Measurements from ENCODE around the gene NDUFS3. TPM values are rescaled to one million over a fixed set of nuclear protein-coding genes. Genes with fewer than 3 reads are reported as not detected.
A peak's percentile ranks its signal among the peaks of the same experiment; 100 is the strongest.
"Not testable (repeated sequence)": the region's sequence is repeated elsewhere in the genome, so short reads cannot be mapped to it uniquely, and the experiment has no call there.

The NDUFS3 gene
- polyA plus RNA-seq, 2 donors = 126 to 151 TPM

DNA sequence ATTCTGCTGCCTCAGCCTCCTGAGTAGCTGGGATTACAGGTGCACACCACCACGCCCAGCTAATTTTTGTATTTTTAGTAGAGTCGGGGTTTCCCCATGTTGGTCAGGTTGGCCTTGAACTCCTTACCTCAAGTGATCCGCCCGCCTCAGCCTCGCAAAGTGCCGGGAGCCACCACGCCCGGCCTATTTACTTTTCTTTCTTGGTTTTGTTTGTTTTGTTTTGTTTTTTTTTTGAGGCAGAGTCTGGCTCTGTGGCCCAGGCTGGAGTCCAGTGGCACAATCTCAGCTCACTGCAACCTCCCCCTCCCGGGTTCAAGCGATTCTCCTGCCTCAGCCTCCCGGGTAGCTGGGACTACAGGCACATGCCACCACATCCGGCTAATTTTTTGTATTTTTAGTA lies 21.9 kb upstream of the NDUFS3 start:
- H3K27ac ChIP-seq (ENCODE audit: low read depth in 2 of 2, low read length in 1 of 2); H3K9me3 ChIP-seq (ENCODE audit: control insufficient read depth in 2 of 2, insufficient read depth in 1 of 2, low read depth in 1 of 2, low read length in 1 of 2); H3K27me3 ChIP-seq (ENCODE audit: control insufficient read depth in 1 of 2, insufficient read depth in 2 of 2, low read length in 2 of 2); H3K36me3 ChIP-seq (ENCODE audit: control insufficient read depth in 2 of 2, insufficient read depth in 2 of 2, low read length in 1 of 2); H3K4me3 ChIP-seq (ENCODE audit: low read depth in 1 of 2, low read length in 2 of 2); H3K4me1 ChIP-seq (ENCODE audit: control insufficient read depth in 2 of 2, insufficient read depth in 2 of 2, low read length in 1 of 2): not testable (repeated sequence)
- WGBS, 2 donors = 83 to 86% methylated on average over 12 of the region's 12 CpGs

DNA sequence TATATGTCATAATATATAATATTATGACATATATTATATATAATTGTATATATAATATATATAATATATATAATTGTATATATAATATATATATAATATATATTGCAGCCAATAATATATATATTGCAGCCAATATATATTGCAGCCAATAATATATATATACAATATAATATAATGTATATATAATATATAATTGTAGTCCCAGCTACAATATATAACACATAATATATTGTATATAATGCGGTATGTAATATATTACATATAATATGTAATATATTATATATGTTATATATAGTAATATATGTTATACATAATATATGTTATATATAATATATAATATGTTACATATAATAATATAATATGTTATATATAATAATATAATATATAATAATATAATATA lies 20.2 kb upstream of the NDUFS3 start:
- Histone ChIP-seq H3K27me3 (ENCODE audit: control insufficient read depth in 1 of 2, insufficient read depth in 2 of 2, low read length in 2 of 2) (no peaks in the 10 kb centered on the region), H3K4me3 (ENCODE audit: low read depth in 1 of 2, low read length in 2 of 2) (no peak overlapping the region), H3K9me3 (ENCODE audit: control insufficient read depth in 2 of 2, insufficient read depth in 1 of 2, low read depth in 1 of 2, low read length in 1 of 2) (no peaks in the 10 kb centered on the region), H3K27ac (ENCODE audit: low read depth in 2 of 2, low read length in 1 of 2) (no peak overlapping the region), H3K36me3 (ENCODE audit: control insufficient read depth in 2 of 2, insufficient read depth in 2 of 2, low read length in 1 of 2) (no peaks in the 10 kb centered on the region), H3K4me1 (ENCODE audit: control insufficient read depth in 2 of 2, insufficient read depth in 2 of 2, low read length in 1 of 2) (no peaks in the 10 kb centered on the region)
- WGBS, 2 donors = 98% methylated on average over 1 of the region's 1 CpG

DNA sequence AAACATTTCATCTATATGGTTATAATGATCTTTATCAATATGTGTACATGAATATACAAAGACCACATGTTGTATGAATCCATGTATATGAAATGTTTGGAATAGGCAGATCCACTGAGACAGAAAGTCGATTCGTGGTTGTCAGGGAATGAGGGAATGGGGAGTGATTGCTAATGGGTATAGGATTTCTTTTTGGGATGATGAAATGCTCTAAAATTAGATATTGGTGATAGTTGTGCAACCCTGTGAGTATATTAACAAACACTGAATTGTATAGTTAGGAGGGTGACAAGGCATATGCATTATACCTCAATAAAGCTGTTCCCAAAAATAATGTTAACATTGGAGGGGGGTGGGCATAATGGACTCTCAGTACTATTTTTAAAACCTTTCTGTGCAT lies 18.4 kb upstream of the NDUFS3 start:
- H3K27ac ChIP-seq (ENCODE audit: low read depth in 2 of 2, low read length in 1 of 2) = no peak overlapping the region
- no peaks in the 10 kb centered on the region for H3K9me3 ChIP-seq (ENCODE audit: control insufficient read depth in 2 of 2, insufficient read depth in 1 of 2, low read depth in 1 of 2, low read length in 1 of 2)
- H3K27me3 ChIP-seq (ENCODE audit: control insufficient read depth in 1 of 2, insufficient read depth in 2 of 2, low read length in 2 of 2) = no peaks in the 10 kb centered on the region
- H3K4me3 ChIP-seq (ENCODE audit: low read depth in 1 of 2, low read length in 2 of 2) = no peak overlapping the region
- WGBS, 2 donors = 83 to 89% methylated on average over 2 of the region's 2 CpGs
- H3K36me3 ChIP-seq (ENCODE audit: control insufficient read depth in 2 of 2, insufficient read depth in 2 of 2, low read length in 1 of 2) = no peaks in the 10 kb centered on the region
- H3K4me1 ChIP-seq (ENCODE audit: control insufficient read depth in 2 of 2, insufficient read depth in 2 of 2, low read length in 1 of 2) = no peaks in the 10 kb centered on the region

DNA sequence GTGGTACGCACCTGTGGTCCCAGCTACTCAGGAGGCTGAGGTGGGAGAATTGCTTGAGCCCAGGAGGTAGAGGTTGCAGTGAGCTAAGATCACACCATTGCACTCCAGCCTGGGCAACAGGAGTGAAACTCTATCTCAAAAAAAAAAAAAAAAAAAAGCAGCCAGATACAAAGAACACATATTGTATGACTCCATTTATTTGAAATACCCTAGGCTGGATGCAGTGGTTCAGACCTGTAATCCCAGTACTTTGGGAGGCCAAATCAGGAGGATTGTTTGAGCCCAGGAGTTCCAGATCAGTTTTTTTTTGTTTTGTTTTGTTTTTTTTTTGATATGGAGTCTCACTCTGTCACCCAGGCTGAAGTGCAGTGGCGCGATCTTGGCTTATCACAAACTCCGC lies 16.5 kb upstream of the NDUFS3 start:
- H3K4me1 ChIP-seq (ENCODE audit: control insufficient read depth in 2 of 2, insufficient read depth in 2 of 2, low read length in 1 of 2); H3K4me3 ChIP-seq (ENCODE audit: low read depth in 1 of 2, low read length in 2 of 2); H3K9me3 ChIP-seq (ENCODE audit: control insufficient read depth in 2 of 2, insufficient read depth in 1 of 2, low read depth in 1 of 2, low read length in 1 of 2); H3K27me3 ChIP-seq (ENCODE audit: control insufficient read depth in 1 of 2, insufficient read depth in 2 of 2, low read length in 2 of 2); H3K27ac ChIP-seq (ENCODE audit: low read depth in 2 of 2, low read length in 1 of 2); H3K36me3 ChIP-seq (ENCODE audit: control insufficient read depth in 2 of 2, insufficient read depth in 2 of 2, low read length in 1 of 2): not testable (repeated sequence)
- 83 to 98% methylated on average over 4 of the region's 4 CpGs for WGBS, 2 donors

DNA sequence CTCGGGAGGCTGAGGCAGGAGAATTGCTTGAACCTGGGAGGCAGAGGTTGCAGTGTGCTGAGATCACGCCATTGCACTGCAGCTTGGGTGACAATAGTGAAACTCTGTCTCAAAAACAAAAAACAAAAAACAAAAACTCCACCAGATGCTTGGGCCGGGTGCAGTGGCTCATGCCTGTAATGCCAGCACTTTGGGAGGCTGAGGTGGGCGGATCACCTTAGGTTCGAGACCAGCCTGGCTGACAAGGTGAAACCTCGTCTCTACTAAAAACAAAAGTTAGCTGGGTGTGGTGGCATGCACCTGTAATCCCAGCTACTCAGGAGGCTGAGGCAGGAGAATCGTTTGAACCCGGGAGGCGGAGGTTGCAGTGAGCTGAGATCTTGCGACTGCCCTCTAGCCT lies 14.5 kb upstream of the NDUFS3 start:
- H3K36me3 ChIP-seq (ENCODE audit: control insufficient read depth in 2 of 2, insufficient read depth in 2 of 2, low read length in 1 of 2); H3K4me1 ChIP-seq (ENCODE audit: control insufficient read depth in 2 of 2, insufficient read depth in 2 of 2, low read length in 1 of 2); H3K27ac ChIP-seq (ENCODE audit: low read depth in 2 of 2, low read length in 1 of 2); H3K27me3 ChIP-seq (ENCODE audit: control insufficient read depth in 1 of 2, insufficient read depth in 2 of 2, low read length in 2 of 2); H3K9me3 ChIP-seq (ENCODE audit: control insufficient read depth in 2 of 2, insufficient read depth in 1 of 2, low read depth in 1 of 2, low read length in 1 of 2); H3K4me3 ChIP-seq (ENCODE audit: low read depth in 1 of 2, low read length in 2 of 2): not testable (repeated sequence)
- 89 to 92% methylated on average over 10 of the region's 10 CpGs for WGBS, 2 donors

DNA sequence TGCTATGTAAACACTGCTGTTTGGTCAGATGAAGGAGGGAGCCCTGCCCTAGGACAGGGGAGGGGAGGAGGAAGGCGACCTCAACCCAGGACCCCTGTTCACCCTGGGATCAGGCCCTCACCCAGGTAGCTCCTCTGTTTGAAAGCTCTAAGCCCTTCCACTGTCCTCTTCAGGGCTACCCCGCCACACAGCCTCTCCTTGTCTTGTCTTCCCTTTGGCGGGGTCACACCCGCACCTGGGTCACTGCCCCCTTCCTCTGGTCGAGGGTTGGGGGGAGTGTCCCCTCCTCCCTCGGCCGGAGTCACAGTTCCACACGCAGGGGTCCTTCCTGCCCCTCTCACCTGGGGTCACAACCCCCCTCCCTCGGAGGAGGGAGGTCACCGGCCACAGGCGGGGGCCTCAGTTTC lies 13.9 kb upstream of the NDUFS3 start:
- H3K36me3 ChIP-seq (ENCODE audit: control insufficient read depth in 2 of 2, insufficient read depth in 2 of 2, low read length in 1 of 2) = no peaks in the 10 kb centered on the region
- peaks cover 0 to 2% of the 10 kb centered on the region in 2 donors for H3K4me1 ChIP-seq (ENCODE audit: control insufficient read depth in 2 of 2, insufficient read depth in 2 of 2, low read length in 1 of 2)
- H3K9me3 ChIP-seq (ENCODE audit: control insufficient read depth in 2 of 2, insufficient read depth in 1 of 2, low read depth in 1 of 2, low read length in 1 of 2) = no peaks in the 10 kb centered on the region
- 11 to 14% methylated on average over 8 to 11 of the region's 11 CpGs for WGBS, 2 donors
- H3K27me3 ChIP-seq (ENCODE audit: control insufficient read depth in 1 of 2, insufficient read depth in 2 of 2, low read length in 2 of 2) = no peaks in the 10 kb centered on the region
- peak overlapping the region; percentile 69 to 76 for H3K27ac ChIP-seq (ENCODE audit: low read depth in 2 of 2, low read length in 1 of 2)
- peak overlapping the region; percentile 86 to 97 for H3K4me3 ChIP-seq (ENCODE audit: low read depth in 1 of 2, low read length in 2 of 2)

DNA sequence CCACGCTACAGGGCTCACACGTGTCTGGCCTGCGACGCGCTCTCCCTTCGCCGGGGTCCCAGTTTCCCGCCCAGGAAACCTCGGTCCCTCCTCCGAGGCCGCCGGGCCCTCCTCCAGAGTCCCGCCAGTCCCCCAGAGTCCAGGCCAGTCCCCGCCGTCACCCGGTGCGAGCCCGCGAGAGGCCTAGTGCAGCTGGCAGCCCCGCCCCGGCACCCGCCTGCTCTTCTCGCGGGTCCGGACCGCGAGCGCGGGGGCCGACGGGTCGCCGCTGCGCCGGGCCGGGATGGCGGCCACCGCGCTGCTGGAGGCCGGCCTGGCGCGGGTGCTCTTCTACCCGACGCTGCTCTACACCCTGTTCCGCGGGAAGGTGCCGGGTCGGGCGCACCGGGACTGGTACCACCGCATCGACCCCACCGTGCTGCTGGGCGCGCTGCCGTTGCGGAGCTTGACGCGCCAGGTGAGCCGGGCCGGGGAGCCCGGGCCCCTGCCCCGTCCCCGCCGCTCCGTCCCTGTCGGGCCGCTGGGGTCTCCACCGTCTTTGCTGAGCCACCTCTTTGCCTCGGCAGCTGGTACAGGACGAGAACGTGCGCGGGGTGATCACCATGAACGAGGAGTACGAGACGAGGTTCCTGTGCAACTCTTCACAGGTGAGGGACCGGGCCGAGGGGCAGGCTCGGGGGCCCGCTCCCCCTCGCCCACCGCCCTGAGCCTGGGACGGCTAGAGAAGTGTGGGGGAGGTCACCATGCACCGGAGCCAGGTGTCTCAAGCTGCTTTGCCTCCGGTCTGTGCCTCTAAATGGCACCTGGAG lies 13.3 kb upstream of the NDUFS3 start, which contains the start of gene PTPMT1:
TSS of gene PTPMT1 (plus strand) at position 260 of the 809 bp plus-strand sequence. CDS start at position 284, 24 bp downstream.
- Histone ChIP-seq H3K27ac (ENCODE audit: low read depth in 2 of 2, low read length in 1 of 2) (peak within 1 kb of the TSS; percentile 69 to 78), H3K4me1 (ENCODE audit: control insufficient read depth in 2 of 2, insufficient read depth in 2 of 2, low read length in 1 of 2) (peaks cover 0 to 2% of the 10 kb centered on the region in 2 donors), H3K27me3 (ENCODE audit: control insufficient read depth in 1 of 2, insufficient read depth in 2 of 2, low read length in 2 of 2) (no peaks in the 10 kb centered on the region), H3K9me3 (ENCODE audit: control insufficient read depth in 2 of 2, insufficient read depth in 1 of 2, low read depth in 1 of 2, low read length in 1 of 2) (no peaks in the 10 kb centered on the region), H3K4me3 (ENCODE audit: low read depth in 1 of 2, low read length in 2 of 2) (peak within 1 kb of the TSS; percentile 86 to 97), H3K36me3 (ENCODE audit: control insufficient read depth in 2 of 2, insufficient read depth in 2 of 2, low read length in 1 of 2) (no peaks in the 10 kb centered on the region)
- 0 to 1% methylated on average over 77 to 86 of the region's 86 CpGs for WGBS, 2 donors

DNA sequence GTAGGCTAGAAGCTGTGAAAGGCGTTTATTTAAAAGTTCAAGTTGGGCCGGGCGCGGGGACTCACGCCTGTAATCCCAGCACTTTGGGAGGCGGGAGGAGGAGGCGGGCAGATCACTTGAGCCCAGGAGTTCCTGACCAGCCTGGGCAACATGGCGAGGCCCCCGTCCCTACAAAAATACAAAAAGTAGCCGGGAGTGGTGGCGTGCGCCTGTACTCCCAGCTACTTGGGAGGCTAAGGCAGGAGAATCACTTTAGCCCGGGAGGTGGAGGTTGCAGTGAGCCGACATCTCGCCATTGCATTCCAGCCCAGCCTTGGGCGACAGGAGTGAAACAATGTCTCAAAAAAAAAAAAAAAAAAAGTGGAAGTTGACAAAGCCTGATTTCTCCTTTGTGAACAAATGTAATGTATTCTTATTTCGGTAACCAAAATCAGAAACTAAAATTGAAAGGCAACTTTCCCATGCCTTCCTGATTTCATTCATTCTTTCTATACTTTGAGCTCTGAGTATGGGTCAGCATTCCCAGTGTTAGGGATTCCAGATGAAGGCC lies 12.7 kb upstream of the NDUFS3 start:
- Histone ChIP-seq H3K4me1 (ENCODE audit: control insufficient read depth in 2 of 2, insufficient read depth in 2 of 2, low read length in 1 of 2) (peaks cover 0 to 2% of the 10 kb centered on the region in 2 donors), H3K9me3 (ENCODE audit: control insufficient read depth in 2 of 2, insufficient read depth in 1 of 2, low read depth in 1 of 2, low read length in 1 of 2) (no peaks in the 10 kb centered on the region), H3K36me3 (ENCODE audit: control insufficient read depth in 2 of 2, insufficient read depth in 2 of 2, low read length in 1 of 2) (no peaks in the 10 kb centered on the region), H3K27me3 (ENCODE audit: control insufficient read depth in 1 of 2, insufficient read depth in 2 of 2, low read length in 2 of 2) (no peaks in the 10 kb centered on the region), H3K27ac (ENCODE audit: low read depth in 2 of 2, low read length in 1 of 2) (peak overlapping the region; percentile 69 to 78), H3K4me3 (ENCODE audit: low read depth in 1 of 2, low read length in 2 of 2) (peak overlapping the region; percentile 86 to 97)
- WGBS, 2 donors = 27 to 28% methylated on average over 17 of the region's 17 CpGs

DNA sequence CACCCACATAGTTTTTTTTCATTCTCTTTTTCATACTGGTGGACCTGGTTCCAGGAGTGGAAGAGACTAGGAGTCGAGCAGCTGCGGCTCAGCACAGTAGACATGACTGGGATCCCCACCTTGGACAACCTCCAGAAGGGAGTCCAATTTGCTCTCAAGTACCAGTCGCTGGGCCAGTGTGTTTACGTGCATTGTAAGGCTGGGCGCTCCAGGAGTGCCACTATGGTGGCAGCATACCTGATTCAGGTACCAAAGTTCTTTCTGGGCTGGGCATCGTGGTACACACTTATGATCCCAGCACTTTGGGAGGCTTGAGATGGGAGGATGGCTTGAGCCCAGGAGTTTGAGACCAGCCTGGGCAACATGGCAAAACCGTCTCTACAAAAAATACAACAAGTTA lies 9.2 kb upstream of the NDUFS3 start:
- Histone ChIP-seq H3K9me3 (ENCODE audit: control insufficient read depth in 2 of 2, insufficient read depth in 1 of 2, low read depth in 1 of 2, low read length in 1 of 2) (no peaks in the 10 kb centered on the region), H3K4me1 (ENCODE audit: control insufficient read depth in 2 of 2, insufficient read depth in 2 of 2, low read length in 1 of 2) (peaks cover 0 to 9% of the 10 kb centered on the region in 2 donors), H3K4me3 (ENCODE audit: low read depth in 1 of 2, low read length in 2 of 2) (no peak overlapping the region), H3K36me3 (ENCODE audit: control insufficient read depth in 2 of 2, insufficient read depth in 2 of 2, low read length in 1 of 2) (peaks cover 10 to 17% of the 10 kb centered on the region in 2 donors), H3K27ac (ENCODE audit: low read depth in 2 of 2, low read length in 1 of 2) (no peak overlapping the region), H3K27me3 (ENCODE audit: control insufficient read depth in 1 of 2, insufficient read depth in 2 of 2, low read length in 2 of 2) (no peaks in the 10 kb centered on the region)
- WGBS, 2 donors = 98% methylated on average over 7 of the region's 7 CpGs
